Body of pancreas (tissue), 4 donors: ENCODE measurements around the gene ALPL.

Experiments
- CTCF ChIP-seq, 7 experiments: fragments of 450-650 bp in 4 of 7; fragments of 200-600 bp in 3 of 7; sonication (generic) in 3 of 7; IDR thresholded peaks; one replicate each; pipeline ENCODE4 v1.5.1; 2016 to 2019; ENCODE audit warnings: antibody characterized with exemption in 7 of 7
- POLR2A ChIP-seq, 3 donors: fragments of 450-650 bp; IDR thresholded peaks; one replicate each; pipeline ENCODE4 v1.6.1; 2016; ENCODE audit warnings: antibody characterized with exemption in 3 of 3, mild to moderate bottlenecking in 2 of 3

DNA sequence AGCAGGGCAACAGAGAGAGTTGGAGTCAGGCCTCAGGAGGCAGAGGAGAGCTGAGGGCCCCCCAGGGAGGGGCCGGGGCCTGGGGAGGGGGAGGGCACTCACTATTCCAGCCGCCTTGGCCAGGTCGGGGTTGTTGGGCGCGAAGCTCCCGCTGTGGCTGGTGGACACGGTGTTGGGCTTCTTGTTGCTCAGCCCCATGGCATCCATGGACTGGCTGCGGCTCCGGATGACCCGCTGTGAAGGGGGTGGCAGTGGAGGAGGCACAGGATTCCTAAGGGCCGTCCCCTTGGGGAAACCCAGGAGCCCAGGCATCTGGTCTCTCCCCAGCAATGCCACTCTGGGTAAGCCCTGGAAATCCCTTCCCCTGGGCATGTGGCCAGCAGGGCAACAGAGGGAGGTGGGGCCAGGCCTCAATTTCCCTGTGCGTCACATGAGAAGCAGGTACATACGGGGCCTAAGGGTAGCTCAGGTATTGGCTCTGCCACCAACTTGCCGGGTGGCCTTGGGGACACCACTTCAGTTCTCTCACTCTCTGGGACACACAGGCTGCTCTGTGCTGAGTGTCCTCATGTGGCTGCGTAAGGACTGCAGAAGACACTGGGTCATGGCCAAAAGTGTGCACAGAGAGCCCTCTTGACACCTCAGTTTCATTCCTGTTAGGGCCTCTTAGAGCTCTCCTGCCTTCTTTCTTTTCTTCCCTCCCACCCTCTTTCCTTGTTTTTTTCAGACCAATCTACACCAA is 96.9 kb downstream of the ALPL start:
- TF ChIP-seq CTCF (IDR thresholded peaks at IDR 0.05) (no peak), POLR2A (IDR thresholded peaks at IDR 0.05) (no peak)
